ENCODE results near the gene CLCNKB.

The CLCNKB gene

DNA sequence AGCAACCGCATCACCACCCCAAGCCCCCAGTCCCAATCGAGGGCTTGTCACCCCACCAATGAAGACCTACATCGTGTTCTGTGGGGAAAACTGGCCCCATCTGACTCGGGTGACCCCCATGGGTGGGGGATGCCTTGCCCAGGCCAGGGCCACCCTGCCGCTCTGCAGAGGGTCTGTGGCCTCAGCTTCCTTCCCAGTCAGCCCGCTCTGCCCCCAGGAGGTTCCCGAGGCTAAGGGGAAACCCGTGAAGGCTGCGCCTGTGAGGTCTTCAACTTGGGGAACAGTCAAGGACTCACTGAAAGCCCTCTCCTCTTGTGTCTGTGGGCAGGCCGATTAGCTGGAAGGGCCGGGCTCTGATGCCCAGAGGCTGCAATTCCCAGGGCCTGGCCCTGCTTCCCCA is 37.6 kb upstream of the CLCNKB start:
- H2AFZ ChIP-seq (ENCODE audit: low read depth, low read length) = no peak overlapping the region
- H3K9ac ChIP-seq (ENCODE audit: low read length) = no peak overlapping the region
- no peaks in the 10 kb centered on the region for H3K36me3 ChIP-seq (replicated peaks; ENCODE audit: low read depth, low read length)
- H3K9me3 ChIP-seq (ENCODE audit: insufficient read depth, low read length) = no peaks in the 10 kb centered on the region
- H3K27ac ChIP-seq (ENCODE audit: low read length) = no peak overlapping the region
- H3K79me2 ChIP-seq (ENCODE audit: low read length) = no peaks in the 10 kb centered on the region
- no peak overlapping the region for H3K4me2 ChIP-seq (ENCODE audit: low read length)
- no peak overlapping the region for H3K4me3 ChIP-seq (ENCODE audit: low read length)
- no peaks in the 10 kb centered on the region for H4K20me1 ChIP-seq (ENCODE audit: insufficient read depth, low read length)
- H3K27me3 ChIP-seq (ENCODE audit: low read depth, low read length) = 0 out of 2 replicates have a peak, but pooled peaks cover 4% of the 10 kb centered on the region
- H3K4me1 ChIP-seq (ENCODE audit: low read length) = peaks cover 7% of the 10 kb centered on the region; the same call in 1 of the 2 replicates
- no peak for TF ChIP-seq EZH2phosphoT487 (IDR thresholded peaks at IDR 0.05; ENCODE audit: low read depth)
- TF ChIP-seq, protein P1, sequence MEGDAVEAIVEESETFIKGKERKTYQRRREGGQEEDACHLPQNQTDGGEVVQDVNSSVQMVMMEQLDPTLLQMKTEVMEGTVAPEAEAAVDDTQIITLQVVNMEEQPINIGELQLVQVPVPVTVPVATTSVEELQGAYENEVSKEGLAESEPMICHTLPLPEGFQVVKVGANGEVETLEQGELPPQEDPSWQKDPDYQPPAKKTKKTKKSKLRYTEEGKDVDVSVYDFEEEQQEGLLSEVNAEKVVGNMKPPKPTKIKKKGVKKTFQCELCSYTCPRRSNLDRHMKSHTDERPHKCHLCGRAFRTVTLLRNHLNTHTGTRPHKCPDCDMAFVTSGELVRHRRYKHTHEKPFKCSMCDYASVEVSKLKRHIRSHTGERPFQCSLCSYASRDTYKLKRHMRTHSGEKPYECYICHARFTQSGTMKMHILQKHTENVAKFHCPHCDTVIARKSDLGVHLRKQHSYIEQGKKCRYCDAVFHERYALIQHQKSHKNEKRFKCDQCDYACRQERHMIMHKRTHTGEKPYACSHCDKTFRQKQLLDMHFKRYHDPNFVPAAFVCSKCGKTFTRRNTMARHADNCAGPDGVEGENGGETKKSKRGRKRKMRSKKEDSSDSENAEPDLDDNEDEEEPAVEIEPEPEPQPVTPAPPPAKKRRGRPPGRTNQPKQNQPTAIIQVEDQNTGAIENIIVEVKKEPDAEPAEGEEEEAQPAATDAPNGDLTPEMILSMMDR (IDR thresholded peaks at IDR 0.05; ENCODE audit: low read depth, low read length) = no peak

GRCh38 chr1:16006552-16007485 is 36.8 kb upstream of the CLCNKB start:
- Histone ChIP-seq H3K4me2 (ENCODE audit: low read length) (no peak overlapping the region), H2AFZ (ENCODE audit: low read depth, low read length) (no peak overlapping the region), H3K36me3 (replicated peaks; ENCODE audit: low read depth, low read length) (no peaks in the 10 kb centered on the region), H3K27ac (ENCODE audit: low read length) (no peak overlapping the region), H3K79me2 (ENCODE audit: low read length) (no peaks in the 10 kb centered on the region), H3K9me3 (ENCODE audit: insufficient read depth, low read length) (no peaks in the 10 kb centered on the region), H3K4me3 (ENCODE audit: low read length) (no peak overlapping the region), H3K27me3 (ENCODE audit: low read depth, low read length) (0 out of 2 replicates have a peak, but pooled peaks cover 4% of the 10 kb centered on the region), H3K9ac (ENCODE audit: low read length) (no peak overlapping the region), H3K4me1 (ENCODE audit: low read length) (peaks cover 7% of the 10 kb centered on the region; the same call in 1 of the 2 replicates), H4K20me1 (ENCODE audit: insufficient read depth, low read length) (no peaks in the 10 kb centered on the region)
- TF ChIP-seq EZH2phosphoT487 (IDR thresholded peaks at IDR 0.05; ENCODE audit: low read depth) = no peak
- TF ChIP-seq, protein P1 (IDR thresholded peaks at IDR 0.05; ENCODE audit: low read depth, low read length) = peak; percentile 41

DNA sequence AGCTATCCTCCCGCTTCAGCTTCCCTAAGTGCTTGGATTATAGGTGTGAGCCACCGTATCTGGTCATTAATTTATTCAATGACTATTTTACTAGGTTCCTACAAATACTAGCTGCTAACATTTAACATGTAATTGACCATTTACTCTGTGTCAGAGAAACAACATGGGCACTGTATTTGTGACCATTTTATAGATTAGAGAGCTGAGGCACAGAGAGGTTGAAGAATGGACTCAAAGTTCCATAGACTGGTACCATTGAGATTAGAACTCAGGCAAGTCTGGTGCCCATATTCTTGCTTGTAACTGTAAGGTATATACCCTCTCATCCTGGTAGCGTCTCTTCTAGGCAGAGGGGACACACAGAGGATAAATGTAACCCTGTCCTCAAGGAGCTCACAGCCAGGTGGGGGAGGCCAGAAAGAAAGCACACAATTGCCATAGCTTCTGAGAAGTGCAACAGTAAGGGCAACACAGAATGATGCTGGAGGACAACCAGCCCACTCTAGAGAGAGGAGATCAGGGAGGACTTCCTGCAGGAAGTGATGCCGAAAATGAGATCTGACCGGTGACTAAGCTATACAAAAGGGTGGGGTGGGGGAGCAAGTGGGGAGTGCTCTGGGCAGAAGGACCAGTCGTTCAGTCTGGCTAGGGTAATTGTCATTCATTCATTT is 35.8 kb upstream of the CLCNKB start:
- Histone ChIP-seq H3K4me2 (ENCODE audit: low read length) (no peak overlapping the region), H3K36me3 (replicated peaks; ENCODE audit: low read depth, low read length) (no peaks in the 10 kb centered on the region), H4K20me1 (ENCODE audit: insufficient read depth, low read length) (no peaks in the 10 kb centered on the region), H3K4me3 (ENCODE audit: low read length) (no peak overlapping the region), H3K9me3 (ENCODE audit: insufficient read depth, low read length) (no peaks in the 10 kb centered on the region), H3K79me2 (ENCODE audit: low read length) (no peaks in the 10 kb centered on the region), H3K27ac (ENCODE audit: low read length) (no peak overlapping the region), H3K27me3 (ENCODE audit: low read depth, low read length) (0 out of 2 replicates have a peak, but pooled peaks cover 4% of the 10 kb centered on the region), H3K4me1 (ENCODE audit: low read length) (peaks cover 7% of the 10 kb centered on the region; the same call in 1 of the 2 replicates), H3K9ac (ENCODE audit: low read length) (no peak overlapping the region), H2AFZ (ENCODE audit: low read depth, low read length) (no peak overlapping the region)
- TF ChIP-seq, protein P1 (IDR thresholded peaks at IDR 0.05; ENCODE audit: low read depth, low read length) = no peak
- TF ChIP-seq EZH2phosphoT487 (IDR thresholded peaks at IDR 0.05; ENCODE audit: low read depth) = no peak

- H3K9ac ChIP-seq (ENCODE audit: low read length) = no peak overlapping the region
- no peak overlapping the region for H3K4me3 ChIP-seq (ENCODE audit: low read length)
- no peak overlapping the region for H3K4me2 ChIP-seq (ENCODE audit: low read length)
- no peaks in the 10 kb centered on the region for H4K20me1 ChIP-seq (ENCODE audit: insufficient read depth, low read length)
- H3K36me3 ChIP-seq (replicated peaks; ENCODE audit: low read depth, low read length) = no peaks in the 10 kb centered on the region
- H2AFZ ChIP-seq (ENCODE audit: low read depth, low read length) = no peak overlapping the region
- H3K79me2 ChIP-seq (ENCODE audit: low read length) = no peaks in the 10 kb centered on the region
- peaks cover 4% of the 10 kb centered on the region; the same call in 1 of the 2 replicates for H3K27me3 ChIP-seq (ENCODE audit: low read depth, low read length)
- TF ChIP-seq, protein P1 (IDR thresholded peaks at IDR 0.05; ENCODE audit: low read depth, low read length) = peak; percentile 86
- TF ChIP-seq EZH2phosphoT487 (IDR thresholded peaks at IDR 0.05; ENCODE audit: low read depth) = no peak
- H3K9me3 ChIP-seq (ENCODE audit: insufficient read depth, low read length) = no peaks in the 10 kb centered on the region
- no peak overlapping the region for H3K27ac ChIP-seq (ENCODE audit: low read length)
- peaks cover 7% of the 10 kb centered on the region; the same call in 1 of the 2 replicates for H3K4me1 ChIP-seq (ENCODE audit: low read length)
Measured at GRCh38 chr1:16009030-16009460, 34.5 kb upstream of the CLCNKB start.

Measured in OCI-LY3 (cell line).